Heart right ventricle (tissue), 16 donors: ENCODE data around the gene IFNAR1. TPM values are rescaled to one million over a fixed set of nuclear protein-coding genes. Genes with fewer than 3 reads are reported as not detected.

Source experiments
- ATAC-seq, 8 donors: fragments of 200-7000 bp; cut with Tn5 transposase; one replicate each; pipeline ENCODE4 v1.9.1; 2020; ENCODE audit warnings: mild to moderate bottlenecking in 8 of 8, moderate library complexity in 8 of 8, moderate number of reproducible peaks in 1 of 8
- DNase-seq, 2 donors: peaks; one replicate each; pipeline ENCODE4 v3.0.0-alpha.2; 2020
- H3K27ac ChIP-seq, 10 donors: fragments of 200-600 bp; sonication (generic) in 2 of 10; one replicate each; pipeline versions ENCODE4 v1.5.0 to v1.8.0; 2020 to 2022; ENCODE audit warnings: mild to moderate bottlenecking in 3 of 10
- H3K27me3 ChIP-seq, 7 donors: fragments of 200-600 bp; one replicate each; pipeline ENCODE4 v1.8.0; 2021 to 2022; ENCODE audit warnings: mild to moderate bottlenecking in 2 of 7
- H3K36me3 ChIP-seq, 9 donors: fragments of 200-600 bp; sonication (generic) in 1 of 9; one replicate each; pipeline versions ENCODE4 v1.5.0 to v1.8.0; 2020 to 2022; ENCODE audit warnings: mild to moderate bottlenecking in 2 of 9
- H3K4me1 ChIP-seq, 9 donors: fragments of 200-600 bp; sonication (generic) in 1 of 9; one replicate each; pipeline versions ENCODE4 v1.5.0 to v1.8.0; 2020 to 2022; ENCODE audit warnings: mild to moderate bottlenecking in 4 of 9
- H3K4me3 ChIP-seq, 10 donors: fragments of 200-600 bp; sonication (generic) in 2 of 10; one replicate each; pipeline versions ENCODE4 v1.5.0 to v1.8.0; 2020 to 2022; ENCODE audit warnings: mild to moderate bottlenecking in 7 of 10, moderate library complexity in 2 of 10
- H3K9me3 ChIP-seq, 11 donors: fragments of 200-600 bp in 10 of 11; sonication (generic) in 2 of 11; one replicate each; pipeline versions ENCODE4 v1.5.0 to v1.8.0; 2013 to 2022; ENCODE audit warnings: mild to moderate bottlenecking in 2 of 11, control low read depth in 1 of 11, moderate library complexity in 1 of 11
- WGBS, 2 donors: extraction: QIAGEN DNeasy Blood & Tissue Kit; methylation state at CpG; one replicate each; pipeline ENCODE4 v1.1.7; 2013; ENCODE audit warnings: inconsistent platforms in 1 of 2; 5-methylcytosine and 5-hydroxymethylcytosine counted together
- intact Hi-C, 10 donors: fragments of 100-400 bp; cut with DNase I; formaldehyde crosslinking; loops; one replicate each; pipeline versions ENCODE4 v1.11.1 to v1.14.2; 2022
- polyA plus RNA-seq, 2 donors: library from polyadenylated mRNA; stranded (reverse); fragments of 200-250 nt; gene quantifications; one replicate each; pipeline ENCODE4 v1.2.3, GENCODE V29; 2013
- total RNA-seq, 10 donors: library from RNA; stranded (reverse); fragmentation: NEBNext Ultra II Directional in 3 of 10; extraction: Animal tissue kit (Norgen Biotek cat#: 25700) in 3 of 10; gene quantifications; one replicate each; pipeline versions ENCODE4 v1.2.1 to v1.2.4, GENCODE V29; 2021 to 2023
- TF ChIP-seq, protein P1 (sequence below), 9 donors: fragments of 200-600 bp; sonication (generic) in 2 of 9; IDR thresholded peaks; one replicate each; pipeline versions ENCODE4 v1.5.0 to v1.8.0; 2021 to 2022; ENCODE audit warnings: antibody characterized with exemption in 9 of 9, mild to moderate bottlenecking in 5 of 9, moderate library complexity in 1 of 9
- donor health status: Arrhythmogenic right ventricular cardiomyopathy.
- donor health status: ischemic (EF 13 %, LVEDD 7.1; RV severe dilation, severe dysfunction).
- donor health status: healthy with polysubstance abuse.
- donor health status: DM: no; HTN: yes; CAD: no.
- donor health status: DM: no; HTN: no; CAD: no.
- donor health status: ischemic (EF 25% LVEDD 6.9; RV normal size, moderate dysfunction).
- donor health status: ischemic (EF 25% LVEDD 5.7; RV mildly dilated, moderate dysfunction).
- donor health status: healthy.
- donor health status: DM: yes; HTN: yes; CAD: no.
- donor health status: Ischemic cardiomyopathy.
- donor health status: ischemic (EF 35%, LVEDD 5.7; RV mildly dilated, moderate dysfunction).
- donor health status: nonischemic (EF 11% LVEDD 7.7; RV severe dilation, severe dysfunction).
- donor health status: DM: yes; HTN: yes; CAD: no.
- donor health status: PGD.
- donor health status: ischemic (EF 29% LVEDD 5.4; RV normal size, mild dysfunction).
- donor health status: nonischemic (EF 23%, LVEDD 6.1; RV moderate dilation, normal function).

The IFNAR1 gene
- total and polyA plus RNA-seq, 12 donors: 7.4 to 38.5 (median 23.0) TPM

- 57 to 75% methylated on average over 11 of the region's 11 CpGs for WGBS, 2 donors
- H3K36me3 ChIP-seq: peaks cover 0 to 88% (median 9%) of the 10 kb centered on the region in 9 donors
Observed at GRCh38 chr21:33289199-33289819, 35.5 kb upstream of the IFNAR1 start.

DNA sequence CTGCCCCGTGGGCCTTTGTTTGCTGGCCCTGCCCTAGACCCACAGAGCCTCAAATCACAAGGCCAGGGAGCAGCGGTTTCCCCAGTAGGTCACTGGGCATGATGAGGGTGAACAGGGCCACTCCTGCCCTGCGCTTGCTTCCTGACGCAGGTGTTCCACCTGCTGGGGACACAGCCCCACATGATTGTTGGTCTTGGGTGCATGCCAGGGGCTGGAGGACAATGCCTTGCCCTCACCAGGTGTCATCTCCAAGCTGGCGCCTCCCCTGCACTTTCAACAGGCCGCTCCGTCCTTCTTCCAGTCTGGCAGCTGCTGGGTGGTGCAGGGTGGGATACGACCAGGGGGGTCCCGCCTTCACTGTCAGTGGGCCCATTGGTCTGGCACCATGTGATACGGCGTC lies 34.3 kb upstream of the IFNAR1 start:
- 96 to 97% methylated on average over 11 of the region's 11 CpGs for WGBS, 2 donors
- H3K4me3 ChIP-seq: no peak overlapping the region
- H3K9me3 ChIP-seq: no peaks in the 10 kb centered on the region
- TF ChIP-seq, protein P1, sequence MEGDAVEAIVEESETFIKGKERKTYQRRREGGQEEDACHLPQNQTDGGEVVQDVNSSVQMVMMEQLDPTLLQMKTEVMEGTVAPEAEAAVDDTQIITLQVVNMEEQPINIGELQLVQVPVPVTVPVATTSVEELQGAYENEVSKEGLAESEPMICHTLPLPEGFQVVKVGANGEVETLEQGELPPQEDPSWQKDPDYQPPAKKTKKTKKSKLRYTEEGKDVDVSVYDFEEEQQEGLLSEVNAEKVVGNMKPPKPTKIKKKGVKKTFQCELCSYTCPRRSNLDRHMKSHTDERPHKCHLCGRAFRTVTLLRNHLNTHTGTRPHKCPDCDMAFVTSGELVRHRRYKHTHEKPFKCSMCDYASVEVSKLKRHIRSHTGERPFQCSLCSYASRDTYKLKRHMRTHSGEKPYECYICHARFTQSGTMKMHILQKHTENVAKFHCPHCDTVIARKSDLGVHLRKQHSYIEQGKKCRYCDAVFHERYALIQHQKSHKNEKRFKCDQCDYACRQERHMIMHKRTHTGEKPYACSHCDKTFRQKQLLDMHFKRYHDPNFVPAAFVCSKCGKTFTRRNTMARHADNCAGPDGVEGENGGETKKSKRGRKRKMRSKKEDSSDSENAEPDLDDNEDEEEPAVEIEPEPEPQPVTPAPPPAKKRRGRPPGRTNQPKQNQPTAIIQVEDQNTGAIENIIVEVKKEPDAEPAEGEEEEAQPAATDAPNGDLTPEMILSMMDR (IDR thresholded peaks at IDR 0.05): no peak
- peaks cover 0 to 88% (median 9%) of the 10 kb centered on the region in 9 donors for H3K36me3 ChIP-seq
- no peaks in the 10 kb centered on the region for H3K27me3 ChIP-seq
- DNase-seq (no peak), ATAC-seq (no peak)
- H3K27ac ChIP-seq: no peak overlapping the region
- H3K4me1 ChIP-seq: peaks cover 8 to 62% (median 38%) of the 10 kb centered on the region in 9 donors
- intact Hi-C loops: no loop called here

More at GRCh38 chr21:33289199-33289819, 35.5 kb upstream of the IFNAR1 start:
- Histone ChIP-seq H3K4me1 (peaks cover 8 to 64% (median 40%) of the 10 kb centered on the region in 9 donors), H3K4me3 (no peak overlapping the region), H3K9me3 (no peaks in the 10 kb centered on the region), H3K27me3 (no peaks in the 10 kb centered on the region), H3K27ac (peak overlapping the region in 9 of 10 donors; percentile 4 to 92 (median 63))
- TF ChIP-seq, protein P1 (IDR thresholded peaks at IDR 0.05): no peak
- DNase-seq (no peak), ATAC-seq (no peak)
- intact Hi-C loops: loop anchor here in 2 of 10 donors (2.0 to 5.0 kb wide), 2 partner anchors 23 to 73 kb away; partner anchors contain the start of gene IL10RB (in 1 of the 2)

- TF ChIP-seq, protein P1 (IDR thresholded peaks at IDR 0.05): no peak
- intact Hi-C loops: no loop called here
- H3K27ac ChIP-seq: no peak overlapping the region
- H3K27me3 ChIP-seq: no peaks in the 10 kb centered on the region
- H3K9me3 ChIP-seq: no peaks in the 10 kb centered on the region
- WGBS, 2 donors: 90 to 93% methylated on average over 9 of the region's 9 CpGs
- H3K4me3 ChIP-seq: no peak overlapping the region
- ATAC-seq (no peak), DNase-seq (no peak)
- peaks cover 0 to 88% (median 14%) of the 10 kb centered on the region in 9 donors for H3K36me3 ChIP-seq
- peaks cover 0 to 49% (median 28%) of the 10 kb centered on the region in 9 donors for H3K4me1 ChIP-seq
Observed at GRCh38 chr21:33291686-33292085, 33.1 kb upstream of the IFNAR1 start.

DNA sequence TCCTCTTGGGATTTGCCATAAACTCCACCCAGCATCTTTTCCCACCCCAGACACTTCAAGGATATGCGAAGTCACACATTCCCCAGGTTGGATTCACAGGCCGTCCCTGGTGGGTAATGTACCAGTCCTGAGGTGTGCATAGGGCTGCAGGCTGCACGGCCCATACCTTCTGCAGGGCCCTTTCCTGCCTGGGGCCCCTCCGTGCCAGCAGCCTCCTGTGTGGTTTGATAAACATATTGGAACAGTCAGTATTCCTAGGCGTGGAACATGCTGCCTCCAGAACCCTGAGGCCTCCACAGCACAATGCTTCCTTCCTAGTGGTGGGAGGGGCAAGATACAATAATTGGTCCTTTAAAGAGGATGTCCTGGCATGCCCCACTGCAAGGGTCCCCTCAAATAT lies 32.0 kb upstream of the IFNAR1 start:
- no peak for DNase-seq
- WGBS, 2 donors: 66 to 80% methylated on average over 5 of the region's 5 CpGs
- H3K36me3 ChIP-seq: peaks cover 0 to 94% (median 14%) of the 10 kb centered on the region in 9 donors
- peak overlapping the region in 2 of 10 donors; percentile 13 to 19 for H3K27ac ChIP-seq
- intact Hi-C loops: no loop called here
- no peaks in the 10 kb centered on the region for H3K27me3 ChIP-seq
- no peak overlapping the region for H3K4me3 ChIP-seq
- H3K9me3 ChIP-seq: no peaks in the 10 kb centered on the region
- TF ChIP-seq, protein P1 (IDR thresholded peaks at IDR 0.05): no peak
- peak in 4 of 8 donors; percentile 10 to 44 (median 19) for ATAC-seq
- peaks cover 0 to 39% (median 24%) of the 10 kb centered on the region in 9 donors for H3K4me1 ChIP-seq
